SKM-1 (cell line): Measurements from ENCODE around the gene PLEKHM3.
"Not testable (repeated sequence)": the region's sequence is repeated elsewhere in the genome, so short reads cannot be mapped to it uniquely, and the experiment has no call there.

Experiments
- DNase-seq: peaks from one replicate; lab custom pipeline; 2025; ENCODE audit not compliant: unreplicated experiment; lab: John Stamatoyannopoulos, UW

Gene PLEKHM3

DNA sequence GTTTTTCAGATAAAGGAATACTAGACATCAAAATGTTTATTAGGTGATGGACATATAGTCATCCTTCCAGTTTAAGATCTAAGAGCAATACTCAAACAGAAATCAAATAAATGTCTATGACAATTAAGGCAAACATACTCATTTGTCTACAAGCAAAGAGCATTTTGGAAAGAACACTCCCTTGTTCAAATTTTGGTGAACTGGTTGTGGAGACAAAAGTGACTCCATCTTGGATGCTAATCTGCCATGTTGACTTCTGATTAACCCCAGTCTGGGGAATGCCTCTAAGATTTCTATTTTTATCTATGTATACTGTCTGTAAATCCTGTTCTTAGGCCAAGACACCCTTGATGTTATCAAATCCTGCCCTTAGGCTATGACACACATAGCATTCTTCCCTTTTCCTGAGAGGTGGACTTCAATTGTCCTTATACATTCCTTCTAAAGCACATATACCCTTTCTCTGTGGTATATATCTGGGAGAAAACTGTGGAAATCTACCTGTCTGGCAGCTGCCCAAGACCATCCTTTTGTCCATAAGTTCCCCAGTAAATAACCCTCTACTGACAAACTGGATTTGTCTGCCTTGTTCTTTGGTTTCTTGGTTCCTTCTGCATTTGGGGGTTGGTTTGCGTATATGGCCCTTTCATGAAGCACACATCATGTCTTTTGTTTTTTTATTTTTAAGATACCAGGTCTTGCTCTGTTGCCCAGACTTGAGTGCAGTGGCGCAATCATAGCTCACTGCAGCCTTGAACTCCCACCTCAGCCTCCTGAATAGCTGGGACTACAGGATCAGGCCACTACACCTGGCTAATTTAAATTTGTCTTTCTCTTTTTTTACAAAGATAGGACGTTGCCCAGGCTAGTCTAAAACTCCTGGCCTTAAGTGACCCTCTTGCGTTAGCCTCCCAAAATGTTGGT, 12.5 kb upstream of the PLEKHM3 start:
- DNase-seq, result no peak

DNA sequence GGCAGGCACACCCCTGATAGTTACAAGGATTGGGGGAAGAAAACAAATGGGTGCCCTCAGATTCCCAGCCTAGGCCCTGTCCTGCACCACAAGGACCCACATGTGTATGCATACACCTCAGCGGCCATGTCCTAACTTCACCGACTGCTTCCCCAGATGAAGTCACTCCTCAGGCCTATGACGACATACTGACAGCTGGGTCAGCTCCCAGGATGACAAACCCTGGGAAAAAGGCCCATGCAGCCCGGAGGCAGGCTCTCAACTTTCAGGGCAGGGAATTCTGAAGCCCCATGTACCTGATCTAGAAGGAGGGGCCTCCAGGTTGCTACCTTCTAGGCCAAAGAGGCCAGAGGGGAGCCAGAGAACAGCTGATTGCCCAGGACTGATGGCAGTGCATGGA, 11.0 kb upstream of the PLEKHM3 start:
- no peak for DNase-seq

DNA sequence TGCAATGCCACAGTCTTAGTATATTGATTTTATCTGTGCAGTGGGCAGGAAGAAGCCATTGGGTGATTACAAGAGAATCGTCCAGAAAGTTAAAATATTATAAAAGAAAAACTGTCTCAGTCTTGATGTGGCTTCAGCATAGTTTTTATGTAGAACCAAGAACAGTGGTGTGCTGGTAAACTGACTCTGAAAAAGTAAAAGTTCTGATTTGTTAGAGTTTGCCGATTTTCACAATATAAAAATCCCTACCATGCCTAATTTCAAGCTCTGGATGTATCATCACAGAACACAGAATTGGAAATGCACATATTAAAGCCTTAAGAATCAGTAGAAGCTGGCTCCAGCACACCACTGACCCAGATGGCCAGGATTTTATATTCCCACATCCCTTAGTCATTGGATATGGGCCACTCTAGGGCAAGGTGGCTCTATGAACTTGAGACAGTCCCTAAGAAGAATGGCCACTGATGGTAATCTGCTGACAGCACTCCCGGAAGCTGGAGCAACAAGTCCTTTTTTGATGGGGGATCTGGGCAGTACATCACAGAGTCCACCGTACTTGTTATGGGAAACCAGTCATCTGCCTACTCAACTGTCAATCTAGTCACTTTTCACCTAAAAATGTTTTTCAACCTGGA, 9.3 kb upstream of the PLEKHM3 start:
- DNase-seq, result no peak

GRCh38 chr2:208033701-208034502, 8.6 kb upstream of the PLEKHM3 start:
- no peak for DNase-seq

DNA sequence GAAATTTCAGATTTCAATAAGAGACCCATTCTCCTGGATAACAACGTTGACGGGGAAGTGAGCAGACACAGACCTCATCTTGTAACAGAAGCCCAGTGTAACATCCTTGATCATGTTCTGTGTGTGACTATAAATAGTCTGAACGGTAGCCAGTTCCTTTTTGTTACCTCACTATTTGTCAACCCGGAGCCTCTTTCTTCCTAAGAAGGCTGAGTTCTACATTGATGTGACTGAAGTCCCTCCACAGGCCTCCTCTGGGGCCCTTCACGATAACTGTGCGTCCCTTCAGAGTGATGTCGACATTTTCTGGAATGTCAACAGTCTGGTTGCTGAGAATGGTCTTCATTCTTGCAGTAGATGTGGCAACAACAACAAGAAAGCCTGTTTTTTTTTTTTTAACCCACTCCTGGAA, 6.3 kb upstream of the PLEKHM3 start:
- DNase-seq, result peak; percentile 85

DNA sequence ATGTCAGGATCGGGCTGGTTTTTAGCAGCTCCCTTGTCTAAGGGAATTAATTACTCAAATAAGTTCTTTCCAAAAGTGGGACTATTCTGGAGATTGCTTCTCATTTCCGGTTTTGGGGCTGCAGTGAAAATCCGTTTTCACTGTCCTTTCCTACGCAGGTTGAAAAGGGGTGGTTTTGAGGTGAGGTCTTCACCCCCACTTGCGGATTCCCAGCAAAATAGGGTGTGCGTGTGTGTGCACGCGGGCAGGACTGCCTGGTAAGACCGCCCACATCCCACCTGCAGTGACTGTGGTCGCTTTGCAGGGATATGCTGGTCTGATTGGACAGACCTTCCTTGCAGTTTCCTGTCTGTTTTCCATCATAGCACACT, 472 bp upstream of the PLEKHM3 start:
- DNase-seq, result no peak

DNA sequence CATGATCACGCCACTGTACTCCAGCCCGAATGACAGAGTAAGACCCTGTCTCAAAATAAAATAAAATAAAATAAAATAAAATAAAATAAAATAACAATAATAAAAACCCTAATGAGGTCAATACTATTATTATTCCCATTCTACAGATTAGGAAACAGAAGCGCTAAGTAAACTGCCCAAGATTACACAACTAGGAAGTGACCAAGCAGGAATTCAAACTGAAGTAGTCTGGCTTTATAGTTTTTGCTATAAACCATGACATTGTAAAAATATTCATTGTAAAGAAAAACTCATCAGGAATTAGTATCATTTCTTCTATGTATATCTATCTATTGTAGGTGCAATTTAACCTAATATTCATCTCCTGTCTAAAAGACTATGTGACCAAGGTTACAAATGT, 1.2 kb downstream of the PLEKHM3 start:
- DNase-seq, result no peak

GRCh38 chr2:208020253-208020652, 5.1 kb downstream of the PLEKHM3 start:
- no peak for DNase-seq

GRCh38 chr2:208018124-208018712, 7.1 kb downstream of the PLEKHM3 start:
- not testable (repeated sequence) for DNase-seq

- DNase-seq, result no peak
These were observed 7.6 kb downstream of the PLEKHM3 start for GRCh38 chr2:208017721-208018120.

- no peak for DNase-seq
These were observed 9.9 kb downstream of the PLEKHM3 start for GRCh38 chr2:208015475-208015874.

- no peak for DNase-seq
These were observed 11.8 kb downstream of the PLEKHM3 start for GRCh38 chr2:208013285-208014178.

- peak; percentile 48 for DNase-seq
These were observed 12.9 kb downstream of the PLEKHM3 start for GRCh38 chr2:208012449-208012848.

DNA sequence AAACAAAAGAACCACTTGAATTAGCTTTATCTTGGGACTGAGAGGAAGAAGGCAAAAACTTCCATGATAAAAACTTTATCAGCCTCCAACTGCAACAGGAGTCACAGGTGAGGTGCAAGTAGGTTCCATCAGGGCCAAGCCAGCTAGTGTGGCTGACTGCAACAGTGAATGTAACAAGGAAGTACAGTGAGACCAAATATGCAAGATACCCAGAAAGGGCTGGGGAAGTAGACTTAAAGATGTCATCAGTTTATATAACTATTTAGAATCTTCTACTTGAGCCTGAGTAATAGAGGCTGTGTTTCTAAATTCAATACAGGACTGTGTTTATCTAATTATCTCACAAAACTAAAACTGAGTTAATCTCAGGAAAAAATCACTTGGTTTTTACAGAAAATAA, 14.8 kb downstream of the PLEKHM3 start:
- peak; percentile 38 for DNase-seq

DNA sequence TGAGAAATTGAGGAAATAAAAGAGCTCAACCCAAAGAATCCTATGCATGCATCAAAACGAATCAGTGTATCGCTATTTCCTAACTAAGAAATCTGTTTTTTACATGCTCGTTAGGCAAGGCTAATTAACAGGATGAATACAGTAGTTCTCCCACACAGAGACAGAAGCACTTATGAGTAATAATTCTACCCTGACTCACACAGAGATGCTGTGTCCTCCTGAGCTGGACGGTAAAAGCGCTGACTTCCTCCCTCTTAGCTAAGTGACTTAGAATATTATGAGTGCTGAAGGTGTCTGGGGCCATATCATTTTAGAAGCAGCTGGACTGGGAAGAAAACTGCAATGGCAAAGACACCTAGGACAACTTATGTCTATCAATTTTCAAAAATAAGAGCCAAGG, 18.5 kb downstream of the PLEKHM3 start:
- no peak for DNase-seq

GRCh38 chr2:208006337-208006736, 19.0 kb downstream of the PLEKHM3 start:
- no peak for DNase-seq

- DNase-seq, result no peak
These were observed 23.4 kb downstream of the PLEKHM3 start for GRCh38 chr2:208001924-208002323.

GRCh38 chr2:208000701-208001395, 24.5 kb downstream of the PLEKHM3 start:
- no peak for DNase-seq

GRCh38 chr2:207996848-207997247, 28.5 kb downstream of the PLEKHM3 start:
- no peak for DNase-seq

DNA sequence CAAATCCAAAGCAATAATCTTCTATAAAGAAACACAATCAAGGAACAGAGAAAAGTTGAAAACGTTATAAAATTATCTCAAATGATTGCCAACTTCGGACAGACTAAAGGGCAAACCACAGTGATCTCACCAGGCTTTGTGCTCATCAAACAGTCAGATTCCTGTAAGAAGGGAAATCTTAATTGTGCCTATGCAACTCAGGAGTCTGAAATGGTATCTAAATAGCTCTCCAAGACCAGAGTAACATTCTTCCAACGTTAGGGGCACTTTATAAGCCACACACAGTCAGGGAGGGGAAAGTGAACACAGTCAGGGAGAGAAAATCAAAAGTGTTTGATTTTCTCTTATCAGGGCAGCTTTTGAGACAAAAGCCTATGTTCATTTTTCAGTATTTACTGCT, 29.4 kb downstream of the PLEKHM3 start:
- no peak for DNase-seq
